IMR-90 (cell line): ENCODE measurements around the gene PCDHGB3. TPM values are rescaled to one million over a fixed set of nuclear protein-coding genes. Genes with fewer than 3 reads are reported as not detected.

Experiments
- ATAC-seq: fragments of 200-7000 bp; cut with Tn5 transposase; 2 replicates; pipeline ENCODE4 v1.9.1; 2020; ENCODE audit warnings: low read depth, mild to moderate bottlenecking, moderate library complexity
- BruUV-seq: library from RNA; stranded (reverse); fragments of 400-500 nt; replicated peaks from 2 replicates; lab custom pipeline; 2021; lab: Mats Ljungman, UMichigan
- CTCF ChIA-PET: fragments of 300-600 bp; formaldehyde crosslinking; extraction: SDS; loops from one replicate; lab custom pipeline; 2021; ENCODE audit warnings: antibody characterized with exemption; lab: Yijun Ruan, JAX
- POLR2A ChIA-PET: fragments of 300-600 bp; sonication (Branson Sonifier 250); formaldehyde crosslinking; loops from one replicate; lab custom pipeline; 2022; ENCODE audit warnings: antibody characterized with exemption; ENCODE audit not compliant: unreplicated experiment; lab: Charles Lee
- DNase-seq: peaks from one replicate; pipeline ENCODE4 v3.0.0; 2013
- H2AFZ ChIP-seq: replicated peaks from 2 replicates; pipeline ENCODE3; 2013; ENCODE audit warnings: low read length, mild to moderate bottlenecking; ENCODE audit not compliant: poor library complexity
- H2AK5ac ChIP-seq: 2 replicates; pipeline ENCODE4 v1.6.1; 2013; ENCODE audit warnings: low read depth, low read length, inconsistent platforms
- H2AK9ac ChIP-seq: replicated peaks from 2 replicates; pipeline ENCODE3; 2013; ENCODE audit warnings: mild to moderate bottlenecking, low read depth, low read length, moderate library complexity; ENCODE audit not compliant: poor library complexity
- H2BK120ac ChIP-seq: 2 replicates; pipeline ENCODE4 v1.6.1; 2013; ENCODE audit warnings: low read depth, low read length, inconsistent platforms
- H2BK15ac ChIP-seq: 3 replicates; pipeline ENCODE4 v1.6.1; 2013; ENCODE audit warnings: low read depth, low read length, inconsistent platforms
- H2BK20ac ChIP-seq: 2 replicates; pipeline ENCODE4 v1.6.1; 2013; ENCODE audit warnings: low read depth, mild to moderate bottlenecking, inconsistent platforms, low read length, moderate library complexity
- H2BK5ac ChIP-seq: 2 replicates; pipeline ENCODE4 v1.6.1; 2013; ENCODE audit warnings: mild to moderate bottlenecking, low read depth, low read length, inconsistent platforms; ENCODE audit not compliant: poor library complexity, severe bottlenecking
- H3K14ac ChIP-seq: replicated peaks from 2 replicates; pipeline ENCODE4 v1.6.1; 2013; ENCODE audit warnings: low read depth, low read length, inconsistent platforms
- H3K18ac ChIP-seq: 2 replicates; pipeline ENCODE4 v1.6.1; 2013; ENCODE audit warnings: low read depth, low read length, control low read depth
- H3K23ac ChIP-seq: 2 replicates; pipeline ENCODE4 v1.6.1; 2013; ENCODE audit warnings: low read depth, low read length, inconsistent platforms
- H3K27ac ChIP-seq: 2 replicates; pipeline ENCODE4 v1.5.1; 2013; ENCODE audit warnings: mild to moderate bottlenecking, control low read depth, low read length; ENCODE audit not compliant: insufficient read depth
- H3K27me3 ChIP-seq: 2 replicates; pipeline ENCODE4 v1.6.1; 2013; ENCODE audit warnings: low read length; ENCODE audit not compliant: control insufficient read depth, insufficient read depth
- H3K36me3 ChIP-seq: 2 replicates; pipeline ENCODE4 v1.6.1; 2013; ENCODE audit warnings: low read length, mixed read lengths; ENCODE audit not compliant: control insufficient read depth, insufficient read depth
- H3K4ac ChIP-seq: 2 replicates; pipeline ENCODE4 v1.6.1; 2013; ENCODE audit warnings: low read depth, low read length, inconsistent platforms
- H3K4me1 ChIP-seq: 2 replicates; pipeline ENCODE4 v1.6.1; 2013; ENCODE audit warnings: low read length, mixed read lengths; ENCODE audit not compliant: control insufficient read depth, insufficient read depth
- H3K4me2 ChIP-seq: 2 replicates; pipeline ENCODE4 v1.6.1; 2013; ENCODE audit warnings: low read depth, mild to moderate bottlenecking, control low read depth, low read length, moderate library complexity
- H3K4me3 ChIP-seq: 2 replicates; pipeline ENCODE4 v1.5.1; 2013; ENCODE audit warnings: low read depth, mild to moderate bottlenecking, control low read depth, low read length, moderate library complexity; ENCODE audit not compliant: insufficient read depth
- H3K56ac ChIP-seq: 2 replicates; pipeline ENCODE4 v1.6.1; 2013; ENCODE audit warnings: low read length, inconsistent platforms; ENCODE audit not compliant: insufficient read depth; ENCODE audit errors: extremely low read depth
- H3K79me1 ChIP-seq, 2 experiments: 2 replicates each; pipeline ENCODE4 v1.6.1; 2013; ENCODE audit warnings: low read length in 2 of 2, inconsistent platforms in 1 of 2, low read depth in 1 of 2
- H3K9ac ChIP-seq: 2 replicates; pipeline ENCODE4 v1.6.1; 2013; ENCODE audit warnings: low read depth, low read length, control low read depth
- H3K9me1 ChIP-seq: 2 replicates; pipeline ENCODE4 v1.6.1; 2013; ENCODE audit warnings: low read length, inconsistent platforms; ENCODE audit not compliant: insufficient read depth
- H3K9me3 ChIP-seq: 2 replicates; pipeline ENCODE4 v1.6.1; 2013; ENCODE audit warnings: low read length; ENCODE audit not compliant: control insufficient read depth, insufficient read depth
- H4K20me1 ChIP-seq: 2 replicates; pipeline ENCODE4 v1.6.1; 2013; ENCODE audit warnings: low read length, inconsistent platforms; ENCODE audit not compliant: insufficient read depth
- H4K5ac ChIP-seq: 2 replicates; pipeline ENCODE4 v1.6.1; 2013; ENCODE audit warnings: mild to moderate bottlenecking, low read depth, low read length, control low read depth
- H4K8ac ChIP-seq, 2 experiments: 2 replicates each; pipeline ENCODE4 v1.6.1; 2013; ENCODE audit warnings: low read depth in 2 of 2, low read length in 2 of 2, control low read depth in 1 of 2, inconsistent platforms in 1 of 2
- H4K91ac ChIP-seq: 2 replicates; pipeline ENCODE4 v1.6.1; 2013; ENCODE audit warnings: low read depth, low read length, inconsistent platforms; ENCODE audit not compliant: insufficient read depth
- BHLHE40 ChIP-seq: fragments of 150-350 bp; IDR thresholded peaks from 2 replicates; pipeline ENCODE4 v1.6.1; 2016; ENCODE audit warnings: mild to moderate bottlenecking, low read depth, low read length
- CEBPB ChIP-seq: IDR thresholded peaks from 2 replicates; pipeline ENCODE4 v1.6.1; 2012; ENCODE audit warnings: low read depth, low read length, improper control_type of control experiment
- CHD1 ChIP-seq: IDR thresholded peaks from 2 replicates; pipeline ENCODE4 v1.6.1; 2012; ENCODE audit warnings: low read depth, low read length, improper control_type of control experiment
- FOS ChIP-seq: fragments of 150-350 bp; IDR thresholded peaks from 2 replicates; pipeline ENCODE4 v1.6.1; 2016; ENCODE audit warnings: low read depth, low read length
- MAFK ChIP-seq: IDR thresholded peaks from 2 replicates; pipeline ENCODE4 v1.6.1; 2012; ENCODE audit warnings: low read depth, low read length, improper control_type of control experiment
- MAZ ChIP-seq: IDR thresholded peaks from 2 replicates; pipeline ENCODE4 v1.6.1; 2012; ENCODE audit warnings: low read depth, mild to moderate bottlenecking, low read length, improper control_type of control experiment, moderate library complexity, borderline replicate concordance
- MXI1 ChIP-seq: IDR thresholded peaks from 2 replicates; pipeline ENCODE4 v1.6.1; 2012; ENCODE audit warnings: low read depth, mild to moderate bottlenecking, low read length, moderate library complexity, borderline replicate concordance
- NFE2L2 ChIP-seq: fragments of 150-350 bp; IDR thresholded peaks from 2 replicates; pipeline ENCODE4 v1.6.1; 2016; ENCODE audit warnings: low read depth, mild to moderate bottlenecking, low read length
- POLR2A ChIP-seq: IDR thresholded peaks from 2 replicates; pipeline ENCODE4 v1.6.1; 2012; ENCODE audit warnings: mild to moderate bottlenecking, low read depth, low read length
- RAD21 ChIP-seq: IDR thresholded peaks from 2 replicates; pipeline ENCODE4 v1.6.1; 2012; ENCODE audit warnings: low read length, improper control_type of control experiment
- RCOR1 ChIP-seq: IDR thresholded peaks from 2 replicates; pipeline ENCODE4 v1.6.1; 2012; ENCODE audit warnings: mild to moderate bottlenecking, low read length, improper control_type of control experiment; ENCODE audit not compliant: insufficient replicate concordance
- RFX5 ChIP-seq: IDR thresholded peaks from 2 replicates; pipeline ENCODE4 v1.8.0; 2012; ENCODE audit warnings: low read depth, mild to moderate bottlenecking, low read length, moderate library complexity
- SMC3 ChIP-seq: fragments of 150-350 bp; IDR thresholded peaks from 2 replicates; pipeline ENCODE4 v1.6.1; 2016; ENCODE audit warnings: low read depth, mild to moderate bottlenecking, antibody characterized with exemption, low read length, moderate library complexity
- WGBS, 2 experiments: methylation state at CpG; one replicate each; pipeline versions ENCODE4 v1.1.5 to v1.1.7; 2013; ENCODE audit warnings: missing lambda C conversion rate in 2 of 2; ENCODE audit not compliant: insufficient read length in 1 of 2; ENCODE audit errors: extremely low coverage in 2 of 2; 5-methylcytosine and 5-hydroxymethylcytosine counted together
- dilution Hi-C: fragments of 300-500 bp; cut with HindIII; formaldehyde crosslinking; loops from one replicate; pipeline ENCODE4 v1.14.3; 2018; ENCODE audit warnings: low sequenced_read_pairs; ENCODE audit not compliant: unreplicated experiment
- in situ Hi-C: fragments of 300-500 bp; cut with MboI; formaldehyde crosslinking; loops from 3 replicates; pipeline ENCODE4 v1.14.3; 2019; ENCODE audit warnings: low sequenced_read_pairs, inconsistent platforms, mixed read lengths
- intact Hi-C: fragments of 100-400 bp; cut with micrococcal nuclease; formaldehyde crosslinking; loops from 2 replicates; pipeline ENCODE4 v1.10.0; 2022
- polyA plus RNA-seq, 3 experiments: library from polyadenylated mRNA; depleted of rRNA; stranded (reverse); fragments of >200 nt; gene quantifications; 2 replicates each; pipeline ENCODE4 v1.2.3, GENCODE V29; 2012; ENCODE audit warnings: low replicate concordance in 1 of 3
- total RNA-seq: library from RNA; depleted of rRNA; stranded (reverse); fragments of >200 nt; gene quantifications from 2 replicates; pipeline ENCODE4 v1.2.3, GENCODE V29; 2012
- TF ChIP-seq, protein P1 (sequence below): conservative IDR thresholded peaks from 2 replicates; pipeline ENCODE4 v1.5.1; 2012; ENCODE audit warnings: mild to moderate bottlenecking, low read depth, low read length, improper control_type of control experiment
- TF ChIP-seq, protein P2 (sequence below): fragments of 150-350 bp; IDR thresholded peaks from 2 replicates; pipeline ENCODE4 v1.6.1; 2016; ENCODE audit warnings: low read depth, mild to moderate bottlenecking, low read length, moderate library complexity, borderline replicate concordance
- TF ChIP-seq, protein P3 (sequence below): fragments of 150-350 bp; IDR thresholded peaks from 2 replicates; pipeline ENCODE4 v1.6.1; 2017; ENCODE audit warnings: mild to moderate bottlenecking, antibody characterized with exemption, low read length, low read depth

PCDHGB3 gene
- total and polyA plus RNA-seq, 2 of the 4 experiments (the other 2 are of a cell fraction) = 3.4 to 5.9 TPM

DNA sequence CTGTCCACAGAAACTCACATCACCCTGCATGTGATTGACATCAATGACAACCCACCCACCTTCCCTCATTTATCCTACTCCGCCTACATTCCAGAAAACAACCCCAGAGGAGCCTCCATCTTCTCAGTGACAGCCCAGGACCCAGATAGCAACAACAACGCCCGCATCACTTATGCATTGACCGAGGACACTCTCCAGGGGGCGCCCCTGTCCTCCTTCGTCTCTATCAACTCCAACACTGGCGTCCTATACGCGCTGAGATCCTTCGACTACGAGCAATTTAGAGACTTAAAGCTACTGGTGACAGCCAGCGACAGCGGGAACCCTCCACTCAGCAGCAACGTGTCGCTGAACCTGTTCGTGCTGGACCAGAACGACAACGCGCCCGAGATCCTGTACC is 24.7 kb upstream of the PCDHGB3 start:
- H2AK5ac ChIP-seq = no peak overlapping the region
- H2AFZ ChIP-seq = no peak overlapping the region
- H3K9me3 ChIP-seq = peaks cover 29% of the 10 kb centered on the region
- no peak overlapping the region for H4K5ac ChIP-seq
- no peak overlapping the region for H2BK20ac ChIP-seq
- no peaks in the 10 kb centered on the region for H3K9me1 ChIP-seq
- no peaks in the 10 kb centered on the region for H4K20me1 ChIP-seq
- H3K18ac ChIP-seq = no peak overlapping the region
- H3K4ac ChIP-seq = no peak overlapping the region
- no peak overlapping the region for H2BK120ac ChIP-seq
- no peak for TF ChIP-seq CHD1
- TF ChIP-seq MXI1 = no peak
- TF ChIP-seq RFX5 = no peak
- TF ChIP-seq, protein P1, sequence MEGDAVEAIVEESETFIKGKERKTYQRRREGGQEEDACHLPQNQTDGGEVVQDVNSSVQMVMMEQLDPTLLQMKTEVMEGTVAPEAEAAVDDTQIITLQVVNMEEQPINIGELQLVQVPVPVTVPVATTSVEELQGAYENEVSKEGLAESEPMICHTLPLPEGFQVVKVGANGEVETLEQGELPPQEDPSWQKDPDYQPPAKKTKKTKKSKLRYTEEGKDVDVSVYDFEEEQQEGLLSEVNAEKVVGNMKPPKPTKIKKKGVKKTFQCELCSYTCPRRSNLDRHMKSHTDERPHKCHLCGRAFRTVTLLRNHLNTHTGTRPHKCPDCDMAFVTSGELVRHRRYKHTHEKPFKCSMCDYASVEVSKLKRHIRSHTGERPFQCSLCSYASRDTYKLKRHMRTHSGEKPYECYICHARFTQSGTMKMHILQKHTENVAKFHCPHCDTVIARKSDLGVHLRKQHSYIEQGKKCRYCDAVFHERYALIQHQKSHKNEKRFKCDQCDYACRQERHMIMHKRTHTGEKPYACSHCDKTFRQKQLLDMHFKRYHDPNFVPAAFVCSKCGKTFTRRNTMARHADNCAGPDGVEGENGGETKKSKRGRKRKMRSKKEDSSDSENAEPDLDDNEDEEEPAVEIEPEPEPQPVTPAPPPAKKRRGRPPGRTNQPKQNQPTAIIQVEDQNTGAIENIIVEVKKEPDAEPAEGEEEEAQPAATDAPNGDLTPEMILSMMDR = no peak
- no peak for TF ChIP-seq CEBPB
- TF ChIP-seq RCOR1 = no peak
- TF ChIP-seq NFE2L2 = no peak
- TF ChIP-seq RAD21 = no peak
- TF ChIP-seq MAZ = no peak
- TF ChIP-seq, protein P2, sequence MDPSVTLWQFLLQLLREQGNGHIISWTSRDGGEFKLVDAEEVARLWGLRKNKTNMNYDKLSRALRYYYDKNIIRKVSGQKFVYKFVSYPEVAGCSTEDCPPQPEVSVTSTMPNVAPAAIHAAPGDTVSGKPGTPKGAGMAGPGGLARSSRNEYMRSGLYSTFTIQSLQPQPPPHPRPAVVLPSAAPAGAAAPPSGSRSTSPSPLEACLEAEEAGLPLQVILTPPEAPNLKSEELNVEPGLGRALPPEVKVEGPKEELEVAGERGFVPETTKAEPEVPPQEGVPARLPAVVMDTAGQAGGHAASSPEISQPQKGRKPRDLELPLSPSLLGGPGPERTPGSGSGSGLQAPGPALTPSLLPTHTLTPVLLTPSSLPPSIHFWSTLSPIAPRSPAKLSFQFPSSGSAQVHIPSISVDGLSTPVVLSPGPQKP = no peak
- TF ChIP-seq BHLHE40 = no peak
- TF ChIP-seq POLR2A = no peak
- TF ChIP-seq, protein P3, sequence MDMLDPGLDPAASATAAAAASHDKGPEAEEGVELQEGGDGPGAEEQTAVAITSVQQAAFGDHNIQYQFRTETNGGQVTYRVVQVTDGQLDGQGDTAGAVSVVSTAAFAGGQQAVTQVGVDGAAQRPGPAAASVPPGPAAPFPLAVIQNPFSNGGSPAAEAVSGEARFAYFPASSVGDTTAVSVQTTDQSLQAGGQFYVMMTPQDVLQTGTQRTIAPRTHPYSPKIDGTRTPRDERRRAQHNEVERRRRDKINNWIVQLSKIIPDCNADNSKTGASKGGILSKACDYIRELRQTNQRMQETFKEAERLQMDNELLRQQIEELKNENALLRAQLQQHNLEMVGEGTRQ = no peak
- no peak for TF ChIP-seq MAFK
- TF ChIP-seq FOS = no peak
- no peak for TF ChIP-seq SMC3
- no peaks in the 10 kb centered on the region for H3K79me1 ChIP-seq
- H3K56ac ChIP-seq = no peak overlapping the region
- intact Hi-C loops (no loop called here), dilution Hi-C loops (no loop called here), in situ Hi-C loops (no loop called here)
- no peak overlapping the region for H2BK15ac ChIP-seq
- H2AK9ac ChIP-seq = no peak overlapping the region
- no peak overlapping the region for H3K14ac ChIP-seq
- WGBS, 2 experiments = 33% methylated on average over 7 of the region's 20 CpGs; no CpG with 5 or more reads in 1 of the 2 experiments
- no peak overlapping the region for H3K9ac ChIP-seq
- DNase-seq (no peak), ATAC-seq (no peak)
- POLR2A ChIA-PET = no interaction called here
- BruUV-seq = no TSS peak
- H3K4me2 ChIP-seq = no peak overlapping the region
- no peak overlapping the region for H3K23ac ChIP-seq
- no peak overlapping the region for H4K8ac ChIP-seq
- H3K27me3 ChIP-seq = no peaks in the 10 kb centered on the region
- H3K27ac ChIP-seq = no peak overlapping the region
- H3K4me1 ChIP-seq = no peaks in the 10 kb centered on the region
- 0 out of 2 replicates have a peak, but pooled peaks cover 2% of the 10 kb centered on the region for H3K36me3 ChIP-seq
- CTCF ChIA-PET = no interaction called here
- H2BK5ac ChIP-seq = no peak overlapping the region
- no peak overlapping the region for H3K4me3 ChIP-seq
- no peak overlapping the region for H4K91ac ChIP-seq
